ENCODE data around the gene MASP2.

MASP2 gene

GRCh38 chr1:11059968-11060830 is 13.2 kb upstream of the MASP2 start, which contains the start of gene SRM:
Gene SRM (minus strand): TSS chr1:11060018. CDS start chr1:11059943, 75 bp downstream.
- TF ChIP-seq CTCF (IDR thresholded peaks at IDR 0.05; ENCODE audit: low read depth, low read length, poor library complexity, severe bottlenecking) = no peak
- TF ChIP-seq EZH2phosphoT487 (IDR thresholded peaks at IDR 0.05; ENCODE audit: borderline replicate concordance, low read length) = no peak
- no peaks in the 10 kb centered on the region for H3K9me3 ChIP-seq (ENCODE audit: control insufficient read depth, insufficient read depth, low read length)
- peaks cover 77% of the 10 kb centered on the region for H3K36me3 ChIP-seq (ENCODE audit: control insufficient read depth, low read length)
- H3F3A ChIP-seq (ENCODE audit: control insufficient read depth, insufficient read depth) = peaks cover 14% of the 10 kb centered on the region
- H3K9me2 ChIP-seq (replicated peaks; ENCODE audit: control insufficient read depth, low read length) = no peaks in the 10 kb centered on the region
- no peaks in the 10 kb centered on the region for H3K27me3 ChIP-seq (ENCODE audit: control insufficient read depth, low read length)
- peak within 1 kb of the TSS; percentile 95 for H3K4me2 ChIP-seq (ENCODE audit: low read length)
- peak within 1 kb of the TSS; percentile 98 for H3K4me3 ChIP-seq (ENCODE audit: low read length)
- H3K4me1 ChIP-seq (ENCODE audit: control insufficient read depth, low read length) = peaks cover 37% of the 10 kb centered on the region
- H4K20me1 ChIP-seq (ENCODE audit: control insufficient read depth, insufficient read depth, low read depth, low read length) = no peaks in the 10 kb centered on the region
- H3K79me2 ChIP-seq (ENCODE audit: control insufficient read depth, low read length) = peaks cover 54% of the 10 kb centered on the region
- H3K27ac ChIP-seq (ENCODE audit: low read depth, low read length) = peak within 1 kb of the TSS; percentile 71

- Histone ChIP-seq H3K79me2 (ENCODE audit: control insufficient read depth, low read length) (peaks cover 54% of the 10 kb centered on the region), H4K20me1 (ENCODE audit: control insufficient read depth, insufficient read depth, low read depth, low read length) (no peaks in the 10 kb centered on the region), H3K4me2 (ENCODE audit: low read length) (peak overlapping the region; percentile 77), H3K36me3 (ENCODE audit: control insufficient read depth, low read length) (peaks cover 74% of the 10 kb centered on the region), H3K4me3 (ENCODE audit: low read length) (peak overlapping the region; percentile 87), H3K9me3 (ENCODE audit: control insufficient read depth, insufficient read depth, low read length) (no peaks in the 10 kb centered on the region), H3K9me2 (replicated peaks; ENCODE audit: control insufficient read depth, low read length) (no peaks in the 10 kb centered on the region), H3F3A (ENCODE audit: control insufficient read depth, insufficient read depth) (peaks cover 12% of the 10 kb centered on the region), H3K27me3 (ENCODE audit: control insufficient read depth, low read length) (no peaks in the 10 kb centered on the region), H3K4me1 (ENCODE audit: control insufficient read depth, low read length) (peaks cover 37% of the 10 kb centered on the region), H3K27ac (ENCODE audit: low read depth, low read length) (peak overlapping the region; percentile 25)
- TF ChIP-seq CTCF (IDR thresholded peaks at IDR 0.05; ENCODE audit: low read depth, low read length, poor library complexity, severe bottlenecking) (peak; percentile 27), EZH2phosphoT487 (IDR thresholded peaks at IDR 0.05; ENCODE audit: borderline replicate concordance, low read length) (no peak)
Observed at GRCh38 chr1:11059155-11059967, 12.3 kb upstream of the MASP2 start.

- peak overlapping the region; percentile 87 for H3K4me3 ChIP-seq (ENCODE audit: low read length)
- H3K9me3 ChIP-seq (ENCODE audit: control insufficient read depth, insufficient read depth, low read length) = no peaks in the 10 kb centered on the region
- peaks cover 74% of the 10 kb centered on the region for H3K36me3 ChIP-seq (ENCODE audit: control insufficient read depth, low read length)
- peaks cover 12% of the 10 kb centered on the region for H3F3A ChIP-seq (ENCODE audit: control insufficient read depth, insufficient read depth)
- no peaks in the 10 kb centered on the region for H3K27me3 ChIP-seq (ENCODE audit: control insufficient read depth, low read length)
- peaks cover 54% of the 10 kb centered on the region for H3K79me2 ChIP-seq (ENCODE audit: control insufficient read depth, low read length)
- H3K4me2 ChIP-seq (ENCODE audit: low read length) = peak overlapping the region; percentile 77
- H3K4me1 ChIP-seq (ENCODE audit: control insufficient read depth, low read length) = peaks cover 37% of the 10 kb centered on the region
- H3K9me2 ChIP-seq (replicated peaks; ENCODE audit: control insufficient read depth, low read length) = no peaks in the 10 kb centered on the region
- H3K27ac ChIP-seq (ENCODE audit: low read depth, low read length) = no peak overlapping the region; the same call in 1 of the 2 replicates
- TF ChIP-seq EZH2phosphoT487 (IDR thresholded peaks at IDR 0.05; ENCODE audit: borderline replicate concordance, low read length) (no peak), CTCF (IDR thresholded peaks at IDR 0.05; ENCODE audit: low read depth, low read length, poor library complexity, severe bottlenecking) (no peak)
- H4K20me1 ChIP-seq (ENCODE audit: control insufficient read depth, insufficient read depth, low read depth, low read length) = no peaks in the 10 kb centered on the region
Observed at GRCh38 chr1:11058595-11059154, 11.6 kb upstream of the MASP2 start.
